Cardiac septum (tissue), 1 donor: ENCODE measurements around the gene BCL2A1. TPM values are rescaled to one million over a fixed set of nuclear protein-coding genes. Genes with fewer than 3 reads are reported as not detected.

Experiments used
- DNase-seq: peaks from one replicate; pipeline ENCODE4 v3.0.0-alpha.2; 2020; ENCODE audit warnings: low spot score
- intact Hi-C: fragments of 100-400 bp; cut with DNase I; formaldehyde crosslinking; loops from one replicate; pipeline ENCODE4 v1.14.0; 2022
- total RNA-seq: library from RNA; stranded (reverse); fragmentation: NEBNext Ultra II Directional; extraction: Animal tissue kit (Norgen Biotek cat#: 25700); gene quantifications from one replicate; pipeline ENCODE4 v1.2.1, GENCODE V29; 2021
- donor health status: DM: no; HTN: no; CAD: no.

The BCL2A1 gene
- total RNA-seq, 1 donor from 2014 or later, result 1.1 TPM

- DNase-seq, result no peak
- intact Hi-C loops, result loop anchor here (5.0 kb wide), 1 partner anchor 608 kb away; no protein-coding TSS in a partner anchor
Measured at GRCh38 chr15:79990280-79990996, 19.4 kb upstream of the BCL2A1 start.

GRCh38 chr15:79989682-79990081 is 18.7 kb upstream of the BCL2A1 start:
- DNase-seq, result no peak

GRCh38 chr15:79989183-79989582 is 18.2 kb upstream of the BCL2A1 start:
- intact Hi-C loops, result no loop called here
- no peak for DNase-seq

More at GRCh38 chr15:79989682-79990081, 18.7 kb upstream of the BCL2A1 start:
- intact Hi-C loops, result loop anchor here (5.0 kb wide), 1 partner anchor 607 kb away; no protein-coding TSS in a partner anchor

- no peak for DNase-seq
- intact Hi-C loops, result no loop called here
Measured at GRCh38 chr15:79988448-79989117, 17.6 kb upstream of the BCL2A1 start.

GRCh38 chr15:79987969-79988368 is 17.0 kb upstream of the BCL2A1 start:
- DNase-seq, result no peak

GRCh38 chr15:79987569-79987955 is 16.6 kb upstream of the BCL2A1 start:
- intact Hi-C loops, result no loop called here
- DNase-seq, result no peak

More at GRCh38 chr15:79987969-79988368, 17.0 kb upstream of the BCL2A1 start:
- intact Hi-C loops, result no loop called here

GRCh38 chr15:79981831-79982455 is 10.9 kb upstream of the BCL2A1 start:
- intact Hi-C loops, result no loop called here

GRCh38 chr15:79978655-79979514 is 7.9 kb upstream of the BCL2A1 start:
- intact Hi-C loops, result no loop called here
- no peak for DNase-seq

More at GRCh38 chr15:79981831-79982455, 10.9 kb upstream of the BCL2A1 start:
- no peak for DNase-seq

- intact Hi-C loops, result no loop called here
Measured at GRCh38 chr15:79978260-79978654, 7.3 kb upstream of the BCL2A1 start.

GRCh38 chr15:79977431-79978054 is 6.5 kb upstream of the BCL2A1 start:
- intact Hi-C loops, result no loop called here
- no peak for DNase-seq

More at GRCh38 chr15:79978260-79978654, 7.3 kb upstream of the BCL2A1 start:
- DNase-seq, result no peak

- DNase-seq, result no peak
- intact Hi-C loops, result no loop called here
Measured at GRCh38 chr15:79973456-79974195, 2.6 kb upstream of the BCL2A1 start.

- no peak for DNase-seq
- intact Hi-C loops, result no loop called here
Measured at GRCh38 chr15:79972863-79973262, 1.9 kb upstream of the BCL2A1 start.

- intact Hi-C loops, result no loop called here
- DNase-seq, result no peak
Measured at GRCh38 chr15:79970181-79970580, 815 bp downstream of the BCL2A1 start.

GRCh38 chr15:79969146-79969545 is 1.9 kb downstream of the BCL2A1 start:
- intact Hi-C loops, result no loop called here
- no peak for DNase-seq

GRCh38 chr15:79967298-79968182 is 3.5 kb downstream of the BCL2A1 start:
- DNase-seq, result no peak
- intact Hi-C loops, result no loop called here

GRCh38 chr15:79966634-79967297 is 4.2 kb downstream of the BCL2A1 start:
- no peak for DNase-seq

More at GRCh38 chr15:79966634-79967297, 4.2 kb downstream of the BCL2A1 start:
- intact Hi-C loops, result no loop called here
